IMR-90 (cell line): ENCODE measurements around the gene CLEC4G. TPM values are rescaled to one million over a fixed set of nuclear protein-coding genes. Genes with fewer than 3 reads are reported as not detected.

Experiments used
- CEBPB ChIP-seq: IDR thresholded peaks from 2 replicates; pipeline ENCODE4 v1.6.1; 2012; ENCODE audit warnings: low read depth, low read length, improper control_type of control experiment
- CTCF ChIP-seq: conservative IDR thresholded peaks from 2 replicates; pipeline ENCODE4 v1.5.1; 2012; ENCODE audit warnings: mild to moderate bottlenecking, low read depth, low read length, improper control_type of control experiment
- MAZ ChIP-seq: IDR thresholded peaks from 2 replicates; pipeline ENCODE4 v1.6.1; 2012; ENCODE audit warnings: low read depth, mild to moderate bottlenecking, low read length, improper control_type of control experiment, moderate library complexity, borderline replicate concordance
- RFX5 ChIP-seq: IDR thresholded peaks from 2 replicates; pipeline ENCODE4 v1.8.0; 2012; ENCODE audit warnings: low read depth, mild to moderate bottlenecking, low read length, moderate library complexity
- polyA plus RNA-seq, 3 experiments: library from polyadenylated mRNA; depleted of rRNA; stranded (reverse); fragments of >200 nt; gene quantifications; 2 replicates each; pipeline ENCODE4 v1.2.3, GENCODE V29; 2012; ENCODE audit warnings: low replicate concordance in 1 of 3
- total RNA-seq: library from RNA; depleted of rRNA; stranded (reverse); fragments of >200 nt; gene quantifications from 2 replicates; pipeline ENCODE4 v1.2.3, GENCODE V29; 2012

CLEC4G gene
- total and polyA plus RNA-seq, 2 of the 4 experiments (the other 2 are of a cell fraction), result not detected

GRCh38 chr19:7681340-7682174 lies 50.4 kb downstream of the CLEC4G start (continued):
- TF ChIP-seq CTCF (peak; percentile 65), RFX5 (no peak), CEBPB (peak; percentile 96), MAZ (peak; percentile 51; the same call in 1 of the 2 replicates)
